Right hindlimb (tissue), 1 donor: ENCODE results near the gene GGTLC2.
"Not testable (repeated sequence)": the region's sequence is repeated elsewhere in the genome, so short reads cannot be mapped to it uniquely, and the experiment has no call there.

Experiments
- DNase-seq: peaks from one replicate; pipeline ENCODE4 v3.0.0-alpha.2; 2018

The GGTLC2 gene

GRCh38 chr22:22644314-22644713, at the start of gene GGTLC2:
GGTLC2 (plus strand) TSS chr22:22644614; CDS start chr22:22646346, 1,732 bp downstream.
- not testable (repeated sequence) for DNase-seq

- no peak for DNase-seq
Observed at GRCh38 chr22:22595001-22595835, 49.2 kb upstream of the GGTLC2 start.

- DNase-seq = no peak
Observed at GRCh38 chr22:22598144-22598543, 46.3 kb upstream of the GGTLC2 start.

GRCh38 chr22:22599248-22599647, 45.2 kb upstream of the GGTLC2 start:
- DNase-seq = no peak

- DNase-seq = peak; percentile 45
Observed at GRCh38 chr22:22600531-22601261, 43.7 kb upstream of the GGTLC2 start.

- DNase-seq = no peak
Observed at GRCh38 chr22:22603470-22603947, 40.9 kb upstream of the GGTLC2 start.

GRCh38 chr22:22604326-22605073, 39.9 kb upstream of the GGTLC2 start:
- DNase-seq = no peak

GRCh38 chr22:22605074-22605404, 39.4 kb upstream of the GGTLC2 start:
- no peak for DNase-seq

- DNase-seq = not testable (repeated sequence)
Observed at GRCh38 chr22:22608022-22608421, 36.4 kb upstream of the GGTLC2 start.

- DNase-seq = peak; percentile 46
Observed at GRCh38 chr22:22609291-22609690, 35.1 kb upstream of the GGTLC2 start.

GRCh38 chr22:22612516-22612915, 31.9 kb upstream of the GGTLC2 start:
- DNase-seq = no peak

- no peak for DNase-seq
Observed at GRCh38 chr22:22614065-22614464, 30.3 kb upstream of the GGTLC2 start.

GRCh38 chr22:22616636-22617035, 27.8 kb upstream of the GGTLC2 start:
- DNase-seq = no peak

GRCh38 chr22:22618448-22618847, 26.0 kb upstream of the GGTLC2 start:
- DNase-seq = no peak

GRCh38 chr22:22618923-22619322, 25.5 kb upstream of the GGTLC2 start:
- no peak for DNase-seq

GRCh38 chr22:22619765-22620414, 24.5 kb upstream of the GGTLC2 start:
- DNase-seq = no peak

- DNase-seq = not testable (repeated sequence)
Observed at GRCh38 chr22:22628546-22629495, 15.6 kb upstream of the GGTLC2 start.

GRCh38 chr22:22631223-22631652, 13.2 kb upstream of the GGTLC2 start:
- not testable (repeated sequence) for DNase-seq

GRCh38 chr22:22632226-22632625, 12.2 kb upstream of the GGTLC2 start:
- DNase-seq = not testable (repeated sequence)

- not testable (repeated sequence) for DNase-seq
Observed at GRCh38 chr22:22633533-22633932, 10.9 kb upstream of the GGTLC2 start.

- not testable (repeated sequence) for DNase-seq
Observed at GRCh38 chr22:22636260-22636659, 8.2 kb upstream of the GGTLC2 start.
